Measurements from ENCODE around the gene ITGAD. TPM values are rescaled to one million over a fixed set of nuclear protein-coding genes. Genes with fewer than 3 reads are reported as not detected.
A peak's percentile ranks its signal among the peaks of the same experiment; 100 is the strongest.

Gene ITGAD
- total RNA-seq, 1 donor from 2014 or later = not detected

DNA sequence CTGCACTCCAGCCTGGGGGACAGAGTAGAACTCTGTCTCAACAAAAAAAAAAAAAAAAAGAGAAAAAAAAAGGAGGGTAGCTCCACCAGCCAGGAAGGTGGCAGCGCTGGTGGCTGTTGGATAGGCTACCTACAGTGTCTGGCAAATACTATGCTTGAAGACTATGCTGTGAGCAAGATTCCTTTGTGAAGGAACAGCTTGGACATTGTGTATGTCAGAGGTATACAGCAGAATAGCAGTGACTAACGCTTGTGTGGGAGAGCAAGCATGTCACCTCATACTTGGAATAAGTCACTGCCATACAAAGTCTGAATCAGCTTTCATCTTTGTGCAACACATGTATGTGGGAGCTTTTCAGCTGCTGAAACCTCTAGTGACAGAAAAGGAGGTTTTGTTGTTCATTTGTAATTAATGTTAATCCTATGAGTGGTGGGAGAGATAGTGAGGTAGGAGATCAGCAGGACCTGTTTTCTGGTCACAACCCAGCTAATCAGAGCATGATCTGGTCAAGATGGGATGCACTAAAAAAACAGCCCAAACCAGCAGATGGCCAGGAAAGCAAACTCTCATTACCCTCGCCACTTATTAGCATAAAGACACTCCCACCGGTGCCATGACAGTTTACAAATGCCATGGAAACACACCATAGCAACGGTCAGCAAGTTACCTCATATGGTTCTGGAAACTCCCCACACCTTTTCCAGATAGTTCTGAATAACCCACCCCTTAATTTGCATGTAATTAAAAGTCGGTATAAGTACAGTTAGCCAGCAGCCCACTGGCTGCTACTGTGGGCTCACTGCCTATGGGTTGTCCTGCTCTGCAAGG is 6.8 kb upstream of the ITGAD start:
- no peaks in the 10 kb centered on the region for H3K36me3 Mint-ChIP-seq (ENCODE audit: low read depth, unreplicated experiment)
- H3K4me1 ChIP-seq (ENCODE audit: insufficient read depth, low read length) = peaks cover 4% of the 10 kb centered on the region
- H3K4me3 ChIP-seq (ENCODE audit: insufficient read depth, low read depth, low read length) = no peak overlapping the region
- H3K36me3 ChIP-seq (ENCODE audit: insufficient read depth, low read length) = no peaks in the 10 kb centered on the region
- DNase-seq (ENCODE audit: low read depth) (peak; percentile 61), FAIRE-seq (no peak)
- no peaks in the 10 kb centered on the region for H3K27me3 ChIP-seq (ENCODE audit: insufficient read depth, low read length)
- H3K4me3 Mint-ChIP-seq (ENCODE audit: unreplicated experiment) = no peak overlapping the region
- H3K27ac ChIP-seq (ENCODE audit: low read depth, low read length) = no peak overlapping the region
- peaks cover 24% of the 10 kb centered on the region for H3K27me3 Mint-ChIP-seq (ENCODE audit: low read depth, unreplicated experiment)
- TF ChIP-seq EZH2 (IDR thresholded peaks at IDR 0.05; ENCODE audit: insufficient read depth, low read length) = no peak
- TF ChIP-seq, protein P1, sequence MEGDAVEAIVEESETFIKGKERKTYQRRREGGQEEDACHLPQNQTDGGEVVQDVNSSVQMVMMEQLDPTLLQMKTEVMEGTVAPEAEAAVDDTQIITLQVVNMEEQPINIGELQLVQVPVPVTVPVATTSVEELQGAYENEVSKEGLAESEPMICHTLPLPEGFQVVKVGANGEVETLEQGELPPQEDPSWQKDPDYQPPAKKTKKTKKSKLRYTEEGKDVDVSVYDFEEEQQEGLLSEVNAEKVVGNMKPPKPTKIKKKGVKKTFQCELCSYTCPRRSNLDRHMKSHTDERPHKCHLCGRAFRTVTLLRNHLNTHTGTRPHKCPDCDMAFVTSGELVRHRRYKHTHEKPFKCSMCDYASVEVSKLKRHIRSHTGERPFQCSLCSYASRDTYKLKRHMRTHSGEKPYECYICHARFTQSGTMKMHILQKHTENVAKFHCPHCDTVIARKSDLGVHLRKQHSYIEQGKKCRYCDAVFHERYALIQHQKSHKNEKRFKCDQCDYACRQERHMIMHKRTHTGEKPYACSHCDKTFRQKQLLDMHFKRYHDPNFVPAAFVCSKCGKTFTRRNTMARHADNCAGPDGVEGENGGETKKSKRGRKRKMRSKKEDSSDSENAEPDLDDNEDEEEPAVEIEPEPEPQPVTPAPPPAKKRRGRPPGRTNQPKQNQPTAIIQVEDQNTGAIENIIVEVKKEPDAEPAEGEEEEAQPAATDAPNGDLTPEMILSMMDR (IDR thresholded peaks at IDR 0.05; ENCODE audit: insufficient read depth, low read depth, low read length) = no peak
- no peaks in the 10 kb centered on the region for H3K9me3 Mint-ChIP-seq (ENCODE audit: unreplicated experiment)
- H3K79me2 ChIP-seq (ENCODE audit: insufficient read depth, low read length) = no peaks in the 10 kb centered on the region
- H3K4me1 Mint-ChIP-seq (ENCODE audit: low read depth, unreplicated experiment) = peaks cover 10% of the 10 kb centered on the region
- H3K9me3 ChIP-seq (ENCODE audit: insufficient read depth, low read depth, low read length) = no peaks in the 10 kb centered on the region
- H2AFZ ChIP-seq (ENCODE audit: low read depth, low read length) = no peak overlapping the region
- no peak overlapping the region for H3K27ac Mint-ChIP-seq (ENCODE audit: unreplicated experiment)
- no peak overlapping the region for H3K4me2 ChIP-seq (ENCODE audit: low read length)
- H4K20me1 ChIP-seq (ENCODE audit: insufficient read depth, low read length) = no peaks in the 10 kb centered on the region
- no peak overlapping the region for H3K9ac ChIP-seq (ENCODE audit: low read length)

DNA sequence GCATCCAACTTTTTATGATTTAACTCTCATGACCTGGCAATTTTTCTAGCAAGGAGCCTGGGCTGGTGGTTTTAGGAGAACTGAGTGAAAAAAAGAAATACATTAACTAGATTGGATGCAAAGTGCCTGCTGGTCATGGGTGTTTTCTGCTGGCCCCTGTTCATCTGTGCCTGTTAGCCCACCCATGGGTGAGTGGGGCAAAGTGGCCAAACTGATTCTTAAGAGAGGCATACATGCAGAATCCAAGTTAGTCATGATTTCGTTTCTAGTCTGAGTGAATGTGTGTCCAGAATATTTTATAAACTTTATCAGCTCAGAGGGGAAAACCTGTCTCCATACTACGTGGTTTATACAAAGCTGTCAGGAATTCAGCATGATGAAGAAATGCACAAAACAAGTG is 4.6 kb upstream of the ITGAD start:
- Histone ChIP-seq H3K27ac (ENCODE audit: low read depth, low read length) (no peak overlapping the region), H3K9ac (ENCODE audit: low read length) (no peak overlapping the region), H3K4me1 (ENCODE audit: insufficient read depth, low read length) (peaks cover 4% of the 10 kb centered on the region), H3K27me3 (ENCODE audit: insufficient read depth, low read length) (no peaks in the 10 kb centered on the region), H3K36me3 (ENCODE audit: insufficient read depth, low read length) (no peaks in the 10 kb centered on the region), H3K79me2 (ENCODE audit: insufficient read depth, low read length) (no peaks in the 10 kb centered on the region), H3K9me3 (ENCODE audit: insufficient read depth, low read depth, low read length) (no peaks in the 10 kb centered on the region), H2AFZ (ENCODE audit: low read depth, low read length) (no peak overlapping the region), H3K4me2 (ENCODE audit: low read length) (no peak overlapping the region), H3K4me3 (ENCODE audit: insufficient read depth, low read depth, low read length) (no peak overlapping the region), H4K20me1 (ENCODE audit: insufficient read depth, low read length) (no peaks in the 10 kb centered on the region)
- Mint-ChIP-seq H3K4me3 (ENCODE audit: unreplicated experiment) (no peak overlapping the region), H3K27me3 (ENCODE audit: low read depth, unreplicated experiment) (peaks cover 14% of the 10 kb centered on the region), H3K36me3 (ENCODE audit: low read depth, unreplicated experiment) (no peaks in the 10 kb centered on the region), H3K27ac (ENCODE audit: unreplicated experiment) (no peak overlapping the region), H3K4me1 (ENCODE audit: low read depth, unreplicated experiment) (peaks cover 10% of the 10 kb centered on the region), H3K9me3 (ENCODE audit: unreplicated experiment) (no peaks in the 10 kb centered on the region)
- DNase-seq (ENCODE audit: low read depth) = no peak
- FAIRE-seq = no peak
- TF ChIP-seq, protein P1 (IDR thresholded peaks at IDR 0.05; ENCODE audit: insufficient read depth, low read depth, low read length) = no peak
- no peak for TF ChIP-seq EZH2 (IDR thresholded peaks at IDR 0.05; ENCODE audit: insufficient read depth, low read length)

DNA sequence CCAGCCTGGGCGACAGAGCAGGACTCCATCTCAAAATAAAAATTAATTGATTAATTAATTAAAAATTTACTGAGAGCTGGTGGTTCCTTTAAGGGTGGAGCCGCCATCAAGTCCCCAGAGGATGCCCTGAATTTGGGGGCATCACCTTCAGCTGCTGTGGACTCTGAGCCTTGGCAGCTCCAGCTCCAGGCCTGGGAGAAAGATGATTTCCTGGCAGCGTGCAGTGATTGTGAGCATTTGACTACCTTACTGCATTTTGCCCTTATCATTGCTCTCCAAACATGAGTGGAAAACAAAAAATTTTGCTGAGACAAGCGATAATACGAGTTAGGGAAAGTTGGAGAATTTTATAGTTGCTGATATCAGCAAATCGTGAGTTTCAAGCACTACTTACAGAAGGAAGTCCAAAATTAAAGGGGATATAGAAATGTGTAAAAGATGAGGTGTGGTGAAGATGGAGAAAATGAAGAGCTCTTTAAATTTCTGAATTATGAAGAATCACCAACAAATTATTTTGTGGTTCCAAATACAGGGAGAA is 2.6 kb upstream of the ITGAD start:
- Mint-ChIP-seq H3K27ac (ENCODE audit: unreplicated experiment) (no peak overlapping the region), H3K9me3 (ENCODE audit: unreplicated experiment) (no peaks in the 10 kb centered on the region), H3K27me3 (ENCODE audit: low read depth, unreplicated experiment) (peaks cover 12% of the 10 kb centered on the region), H3K4me1 (ENCODE audit: low read depth, unreplicated experiment) (peaks cover 10% of the 10 kb centered on the region), H3K4me3 (ENCODE audit: unreplicated experiment) (no peak overlapping the region), H3K36me3 (ENCODE audit: low read depth, unreplicated experiment) (no peaks in the 10 kb centered on the region)
- H3K27me3 ChIP-seq (ENCODE audit: insufficient read depth, low read length) = no peaks in the 10 kb centered on the region
- H3K4me2 ChIP-seq (ENCODE audit: low read length) = no peak overlapping the region
- DNase-seq (ENCODE audit: low read depth) (no peak), FAIRE-seq (no peak)
- H3K79me2 ChIP-seq (ENCODE audit: insufficient read depth, low read length) = no peaks in the 10 kb centered on the region
- no peaks in the 10 kb centered on the region for H4K20me1 ChIP-seq (ENCODE audit: insufficient read depth, low read length)
- H2AFZ ChIP-seq (ENCODE audit: low read depth, low read length) = no peak overlapping the region
- TF ChIP-seq, protein P1 (IDR thresholded peaks at IDR 0.05; ENCODE audit: insufficient read depth, low read depth, low read length) = no peak
- TF ChIP-seq EZH2 (IDR thresholded peaks at IDR 0.05; ENCODE audit: insufficient read depth, low read length) = no peak
- H3K36me3 ChIP-seq (ENCODE audit: insufficient read depth, low read length) = no peaks in the 10 kb centered on the region
- H3K27ac ChIP-seq (ENCODE audit: low read depth, low read length) = no peak overlapping the region
- H3K4me1 ChIP-seq (ENCODE audit: insufficient read depth, low read length) = peaks cover 4% of the 10 kb centered on the region
- no peak overlapping the region for H3K9ac ChIP-seq (ENCODE audit: low read length)
- no peak overlapping the region for H3K4me3 ChIP-seq (ENCODE audit: insufficient read depth, low read depth, low read length)
- no peaks in the 10 kb centered on the region for H3K9me3 ChIP-seq (ENCODE audit: insufficient read depth, low read depth, low read length)

All from astrocyte (in vitro differentiated cells and primary cell).